HepG2 (cell line): Measurements from ENCODE around the gene YPEL3. TPM values are rescaled to one million over a fixed set of nuclear protein-coding genes. Genes with fewer than 3 reads are reported as not detected.

Source experiments
- ARID2 ChIP-seq: sonication (generic); formaldehyde crosslinking; IDR thresholded peaks from 2 replicates; pipeline ENCODE4 v1.8.1; 2022; ENCODE audit warnings: mild to moderate bottlenecking, missing genetic modification reagents, borderline replicate concordance
- ARNTL ChIP-seq: sonication (generic); formaldehyde crosslinking; IDR thresholded peaks from 2 replicates; pipeline ENCODE4 v1.4.0; 2020; ENCODE audit warnings: mild to moderate bottlenecking, missing genetic modification reagents
- FLYWCH1 ChIP-seq: sonication (generic); formaldehyde crosslinking; IDR thresholded peaks from 2 replicates; pipeline ENCODE4 v1.8.1; 2023; ENCODE audit warnings: mild to moderate bottlenecking, missing genetic modification reagents
- GABPA ChIP-seq, 2 experiments: IDR thresholded peaks; 2 replicates each; pipeline ENCODE4 v1.6.1; 2011 to 2016; ENCODE audit warnings: low read depth in 2 of 2, low read length in 1 of 2, missing biosample characterization in 1 of 2, missing genetic modification characterization in 1 of 2
- GFI1 ChIP-seq: sonication (generic); formaldehyde crosslinking; IDR thresholded peaks from 2 replicates; pipeline ENCODE4 v1.5.0; 2020; ENCODE audit warnings: missing genetic modification reagents, mild to moderate bottlenecking, borderline replicate concordance
- HIVEP1 ChIP-seq: sonication (generic); formaldehyde crosslinking; IDR thresholded peaks from 2 replicates; pipeline ENCODE4 v1.4.0; 2020; ENCODE audit warnings: mild to moderate bottlenecking, missing genetic modification reagents
- HNRNPK ChIP-seq: fragments of 200-400 bp; formaldehyde crosslinking; IDR thresholded peaks from 2 replicates; pipeline ENCODE4 v1.6.1; 2018; ENCODE audit warnings: low read length, low read depth, moderate library complexity, mild to moderate bottlenecking; ENCODE audit not compliant: poor library complexity, severe bottlenecking
- HNRNPUL1 ChIP-seq: fragments of 200-400 bp; formaldehyde crosslinking; IDR thresholded peaks from 2 replicates; pipeline ENCODE4 v1.6.1; 2017; ENCODE audit warnings: low read depth, mild to moderate bottlenecking, low read length, moderate library complexity
- MEIS1 ChIP-seq: sonication (generic); formaldehyde crosslinking; IDR thresholded peaks from 2 replicates; pipeline ENCODE4 v1.9.0; 2021; ENCODE audit warnings: mild to moderate bottlenecking, missing genetic modification reagents, moderate library complexity, borderline replicate concordance
- PRMT3 ChIP-seq: sonication (generic); formaldehyde crosslinking; IDR thresholded peaks from 2 replicates; pipeline ENCODE4 v1.8.1; 2022; ENCODE audit warnings: low read depth, mild to moderate bottlenecking, moderate library complexity, missing genetic modification reagents, borderline replicate concordance
- SRSF4 ChIP-seq: fragments of 200-400 bp; formaldehyde crosslinking; IDR thresholded peaks from one replicate; pipeline ENCODE4 v1.6.1; 2018; ENCODE audit warnings: mild to moderate bottlenecking, low read depth, low read length, moderate library complexity; ENCODE audit not compliant: poor library complexity, severe bottlenecking
- SRY ChIP-seq: sonication (generic); formaldehyde crosslinking; IDR thresholded peaks from 2 replicates; pipeline ENCODE4 v1.8.0; 2022; ENCODE audit warnings: mild to moderate bottlenecking, missing genetic modification reagents
- ZFAT ChIP-seq: sonication (generic); formaldehyde crosslinking; conservative IDR thresholded peaks from 2 replicates; pipeline ENCODE4 v1.8.1; 2023; ENCODE audit warnings: missing genetic modification reagents, inconsistent platforms
- ZFP36L2 ChIP-seq: sonication (generic); formaldehyde crosslinking; IDR thresholded peaks from 2 replicates; pipeline ENCODE4 v1.4.0; 2020; ENCODE audit warnings: missing genetic modification reagents
- ZMYM4 ChIP-seq: sonication (generic); formaldehyde crosslinking; IDR thresholded peaks from 2 replicates; pipeline ENCODE4 v1.8.1; 2023; ENCODE audit warnings: mild to moderate bottlenecking, missing genetic modification reagents
- ZNF441 ChIP-seq: sonication (generic); formaldehyde crosslinking; IDR thresholded peaks from 2 replicates; pipeline ENCODE4 v1.7.0; 2021; ENCODE audit warnings: missing genetic modification reagents, borderline replicate concordance
- ZNF724P ChIP-seq: sonication (generic); formaldehyde crosslinking; IDR thresholded peaks from 2 replicates; pipeline ENCODE4 v1.8.0; 2022; ENCODE audit warnings: missing genetic modification reagents, borderline replicate concordance
- ZNF776 ChIP-seq: sonication (generic); formaldehyde crosslinking; IDR thresholded peaks from 2 replicates; pipeline ENCODE4 v1.4.0; 2020; ENCODE audit warnings: mild to moderate bottlenecking, missing genetic modification reagents
- polyA plus RNA-seq, 8 experiments: library from polyadenylated mRNA; depleted of rRNA in 3 of 8; stranded (reverse) in 7 of 8; unstranded in 1 of 8; fragments of >200 nt; fragmentation: Illumina TruSeq in 4 of 8; extraction: Trizol in 4 of 8; gene quantifications; 2 replicates each; pipeline versions ENCODE4 v1.2.1 to v1.2.3, GENCODE V29; 2011 to 2016; ENCODE audit warnings: low read depth in 4 of 8, missing spikeins in 1 of 8, mixed read lengths in 1 of 8; ENCODE audit not compliant: insufficient read depth in 1 of 8
- total RNA-seq, 5 experiments: library from RNA; depleted of rRNA; stranded (reverse); fragments of >200 nt; fragmentation: Illumina TruSeq; extraction: Trizol; gene quantifications; 2 replicates each; pipeline ENCODE4 v1.2.3, GENCODE V29; 2016; ENCODE audit warnings: low read depth in 1 of 5
- TF ChIP-seq, protein P1 (sequence below): sonication (generic); formaldehyde crosslinking; IDR thresholded peaks from 2 replicates; pipeline ENCODE4 v1.9.0; 2021; ENCODE audit warnings: missing genetic modification reagents, borderline replicate concordance
- TF ChIP-seq, protein P2 (sequence below): sonication (generic); formaldehyde crosslinking; IDR thresholded peaks from 2 replicates; pipeline ENCODE4 v1.4.0; 2020; ENCODE audit warnings: low read depth, mild to moderate bottlenecking, missing genetic modification reagents
- TF ChIP-seq, protein P3 (sequence below): sonication (generic); IDR thresholded peaks from 2 replicates; pipeline ENCODE4 v1.6.1; 2016; ENCODE audit warnings: low read depth, borderline replicate concordance
- TF ChIP-seq, protein P4 (sequence below): sonication (generic); formaldehyde crosslinking; IDR thresholded peaks from 2 replicates; pipeline ENCODE4 v1.5.0; 2020; ENCODE audit warnings: missing genetic modification reagents

YPEL3 gene
- total and polyA plus RNA-seq, 2 of the 13 experiments (the other 11 are each of a cell fraction or from before 2014, with no cell fraction given), result 5.4 to 47.0 TPM

- TF ChIP-seq, protein P1, sequence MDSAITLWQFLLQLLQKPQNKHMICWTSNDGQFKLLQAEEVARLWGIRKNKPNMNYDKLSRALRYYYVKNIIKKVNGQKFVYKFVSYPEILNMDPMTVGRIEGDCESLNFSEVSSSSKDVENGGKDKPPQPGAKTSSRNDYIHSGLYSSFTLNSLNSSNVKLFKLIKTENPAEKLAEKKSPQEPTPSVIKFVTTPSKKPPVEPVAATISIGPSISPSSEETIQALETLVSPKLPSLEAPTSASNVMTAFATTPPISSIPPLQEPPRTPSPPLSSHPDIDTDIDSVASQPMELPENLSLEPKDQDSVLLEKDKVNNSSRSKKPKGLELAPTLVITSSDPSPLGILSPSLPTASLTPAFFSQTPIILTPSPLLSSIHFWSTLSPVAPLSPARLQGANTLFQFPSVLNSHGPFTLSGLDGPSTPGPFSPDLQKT (CRISPR knock-in tag), result peak; percentile 75; the same call in 1 of the 2 replicates
- TF ChIP-seq GABPA (IDR thresholded peaks at IDR 0.05; ENCODE audit: low read depth, low read length) (no peak), GABPA (CRISPR knock-in tag; IDR thresholded peaks at IDR 0.05; ENCODE audit: low read depth) (peak; percentile 81), MEIS1 (CRISPR knock-in tag) (peak; percentile 91), ZNF776 (CRISPR knock-in tag) (peak; percentile 99), ZMYM4 (peak; percentile 98), GFI1 (CRISPR knock-in tag) (0 out of 2 replicates have a peak, but pooled peaks have one; percentile 50), FLYWCH1 (CRISPR knock-in tag) (peak; percentile 94), ZFAT (CRISPR knock-in tag) (peak; percentile 77; the same call in 1 of the 2 replicates), PRMT3 (peak; percentile 53), HNRNPK (peak; percentile 93), ZNF441 (CRISPR knock-in tag) (peak; percentile 92), SRY (peak; percentile 99), HIVEP1 (CRISPR knock-in tag) (peak; percentile 94; the same call in 1 of the 2 replicates), HNRNPUL1 (peak; percentile 78; the same call in 1 of the 2 replicates), ZNF724P (CRISPR knock-in tag) (no peak; the same call in none of the 2 replicates), ARID2 (CRISPR knock-in tag) (peak; percentile 14; the same call in 1 of the 2 replicates), ZFP36L2 (CRISPR knock-in tag) (peak; percentile 75), ARNTL (CRISPR knock-in tag) (peak; percentile 81), SRSF4 (peak; percentile 66)
- TF ChIP-seq, protein P2, sequence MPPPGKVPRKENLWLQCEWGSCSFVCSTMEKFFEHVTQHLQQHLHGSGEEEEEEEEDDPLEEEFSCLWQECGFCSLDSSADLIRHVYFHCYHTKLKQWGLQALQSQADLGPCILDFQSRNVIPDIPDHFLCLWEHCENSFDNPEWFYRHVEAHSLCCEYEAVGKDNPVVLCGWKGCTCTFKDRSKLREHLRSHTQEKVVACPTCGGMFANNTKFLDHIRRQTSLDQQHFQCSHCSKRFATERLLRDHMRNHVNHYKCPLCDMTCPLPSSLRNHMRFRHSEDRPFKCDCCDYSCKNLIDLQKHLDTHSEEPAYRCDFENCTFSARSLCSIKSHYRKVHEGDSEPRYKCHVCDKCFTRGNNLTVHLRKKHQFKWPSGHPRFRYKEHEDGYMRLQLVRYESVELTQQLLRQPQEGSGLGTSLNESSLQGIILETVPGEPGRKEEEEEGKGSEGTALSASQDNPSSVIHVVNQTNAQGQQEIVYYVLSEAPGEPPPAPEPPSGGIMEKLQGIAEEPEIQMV (CRISPR knock-in tag), result peak; percentile 88
- TF ChIP-seq, protein P3, sequence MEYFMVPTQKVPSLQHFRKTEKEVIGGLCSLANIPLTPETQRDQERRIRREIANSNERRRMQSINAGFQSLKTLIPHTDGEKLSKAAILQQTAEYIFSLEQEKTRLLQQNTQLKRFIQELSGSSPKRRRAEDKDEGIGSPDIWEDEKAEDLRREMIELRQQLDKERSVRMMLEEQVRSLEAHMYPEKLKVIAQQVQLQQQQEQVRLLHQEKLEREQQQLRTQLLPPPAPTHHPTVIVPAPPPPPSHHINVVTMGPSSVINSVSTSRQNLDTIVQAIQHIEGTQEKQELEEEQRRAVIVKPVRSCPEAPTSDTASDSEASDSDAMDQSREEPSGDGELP, result no peak
- TF ChIP-seq, protein P4, sequence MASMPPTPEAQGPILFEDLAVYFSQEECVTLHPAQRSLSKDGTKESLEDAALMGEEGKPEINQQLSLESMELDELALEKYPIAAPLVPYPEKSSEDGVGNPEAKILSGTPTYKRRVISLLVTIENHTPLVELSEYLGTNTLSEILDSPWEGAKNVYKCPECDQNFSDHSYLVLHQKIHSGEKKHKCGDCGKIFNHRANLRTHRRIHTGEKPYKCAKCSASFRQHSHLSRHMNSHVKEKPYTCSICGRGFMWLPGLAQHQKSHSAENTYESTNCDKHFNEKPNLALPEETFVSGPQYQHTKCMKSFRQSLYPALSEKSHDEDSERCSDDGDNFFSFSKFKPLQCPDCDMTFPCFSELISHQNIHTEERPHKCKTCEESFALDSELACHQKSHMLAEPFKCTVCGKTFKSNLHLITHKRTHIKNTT (CRISPR knock-in tag), result no peak
These were observed 30.7 kb downstream of the YPEL3 start, which contains the start of gene ALDOA (continued) for GRCh38 chr16:30065102-30065942.
